Prostate gland (tissue), 2 donors: ENCODE measurements around the gene NT5M. TPM values are rescaled to one million over a fixed set of nuclear protein-coding genes. Genes with fewer than 3 reads are reported as not detected.
"Not testable (repeated sequence)": the region's sequence is repeated elsewhere in the genome, so short reads cannot be mapped to it uniquely, and the experiment has no call there.

ENCODE experiments used
- DNase-seq: peaks from one replicate; pipeline ENCODE4 v3.0.0-alpha.2; 2019; ENCODE audit warnings: low spot score
- H3K27ac ChIP-seq, 2 donors: fragments of 200-600 bp; sonication (generic); 2 replicates each; pipeline ENCODE4 v1.5.1; 2017 to 2019
- H3K27me3 ChIP-seq: fragments of 200-600 bp; sonication (generic); replicated peaks from 2 replicates; pipeline ENCODE4 v1.5.1; 2019; ENCODE audit not compliant: insufficient read depth
- H3K36me3 ChIP-seq, 2 donors: fragments of 200-600 bp; sonication (generic); 1 replicate in 1 of 2; 2 replicates in 1 of 2; pipeline versions ENCODE4 v1.5.1 to v1.8.1; 2017 to 2019
- H3K4me1 ChIP-seq: fragments of 200-600 bp; sonication (generic); replicated peaks from 2 replicates; pipeline ENCODE4 v1.5.1; 2019
- H3K4me3 ChIP-seq, 2 donors: fragments of 200-600 bp; sonication (generic); 2 replicates each; pipeline ENCODE4 v1.5.1; 2017 to 2019
- H3K9me3 ChIP-seq: fragments of 200-600 bp; sonication (generic); 2 replicates; pipeline ENCODE4 v1.5.1; 2017
- POLR2A ChIP-seq: fragments of 450-650 bp; IDR thresholded peaks from one replicate; pipeline ENCODE4 v1.6.1; 2016; ENCODE audit warnings: antibody characterized with exemption, mild to moderate bottlenecking
- POLR2AphosphoS5 ChIP-seq: sonication (generic); formaldehyde crosslinking; IDR thresholded peaks from one replicate; pipeline ENCODE4 v1.6.1; 2017; ENCODE audit warnings: antibody characterized with exemption
- WGBS: methylation state at CpG from one replicate; pipeline ENCODE4 v1.1.5; 2018; 5-methylcytosine and 5-hydroxymethylcytosine counted together
- intact Hi-C: fragments of 100-400 bp; cut with DNase I; formaldehyde crosslinking; loops from one replicate; pipeline ENCODE4 v1.14.2; 2022
- total RNA-seq, 2 donors: library from RNA; depleted of rRNA; stranded (reverse); fragments of >200 nt; gene quantifications; one replicate each; pipeline ENCODE4 v1.1.0, GENCODE V29; 2016
- TF ChIP-seq, protein P1 (sequence below), 4 experiments: fragments of 200-600 bp in 2 of 4; fragments of 450-650 bp in 2 of 4; sonication (generic) in 2 of 4; IDR thresholded peaks; 1 replicate in 3 of 4; 2 replicates in 1 of 4; pipeline ENCODE4 v1.5.1; 2016 to 2019; ENCODE audit warnings: antibody characterized with exemption in 4 of 4, mild to moderate bottlenecking in 2 of 4, moderate library complexity in 2 of 4

NT5M gene
- total RNA-seq, 2 donors from 2014 or later, result 7.6 to 35.2 TPM

DNA sequence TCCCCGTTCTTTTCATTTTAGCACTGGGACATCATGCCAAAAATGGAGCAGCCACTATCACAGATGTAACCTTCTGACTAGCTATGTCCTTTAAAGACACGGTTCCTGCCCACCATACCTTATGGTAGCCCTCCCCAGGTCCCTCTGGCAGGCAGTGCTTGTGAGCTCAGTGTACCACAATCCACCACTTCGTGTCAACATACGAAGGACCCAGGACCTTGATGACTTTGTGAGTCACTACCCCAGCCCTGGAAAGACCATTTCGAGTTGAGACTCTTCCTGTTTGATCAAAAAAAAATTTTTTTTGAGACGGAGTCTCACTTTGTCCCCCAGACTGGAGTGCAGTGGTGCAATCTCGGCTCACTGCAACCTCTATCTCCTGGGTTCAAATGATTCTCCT, 45.2 kb upstream of the NT5M start:
- peaks cover 0 to 6% of the 10 kb centered on the region in 2 donors for H3K36me3 ChIP-seq
- WGBS, result 87% methylated on average over 7 of the region's 7 CpGs

DNA sequence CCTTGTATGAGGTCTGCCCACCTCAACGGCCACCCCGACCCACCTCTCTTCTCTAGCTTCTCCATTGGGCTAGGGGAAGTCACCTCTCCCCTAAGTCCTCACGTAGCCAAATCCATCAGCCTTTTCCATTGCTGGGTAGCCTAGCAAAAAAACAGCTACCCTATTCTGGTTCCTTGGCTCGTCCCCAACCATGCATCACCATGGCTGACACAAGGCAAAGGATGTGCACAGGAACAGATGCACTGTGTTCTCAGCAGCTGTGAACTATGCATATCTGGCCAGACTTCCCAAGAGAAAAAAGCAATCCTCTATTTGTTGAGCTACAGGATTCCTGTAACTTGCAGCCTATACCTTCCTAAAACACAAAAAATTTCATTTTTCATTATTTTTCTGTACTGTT, 44.2 kb upstream of the NT5M start:
- TF ChIP-seq POLR2A (no peak), POLR2AphosphoS5 (no peak)
- TF ChIP-seq, protein P1, sequence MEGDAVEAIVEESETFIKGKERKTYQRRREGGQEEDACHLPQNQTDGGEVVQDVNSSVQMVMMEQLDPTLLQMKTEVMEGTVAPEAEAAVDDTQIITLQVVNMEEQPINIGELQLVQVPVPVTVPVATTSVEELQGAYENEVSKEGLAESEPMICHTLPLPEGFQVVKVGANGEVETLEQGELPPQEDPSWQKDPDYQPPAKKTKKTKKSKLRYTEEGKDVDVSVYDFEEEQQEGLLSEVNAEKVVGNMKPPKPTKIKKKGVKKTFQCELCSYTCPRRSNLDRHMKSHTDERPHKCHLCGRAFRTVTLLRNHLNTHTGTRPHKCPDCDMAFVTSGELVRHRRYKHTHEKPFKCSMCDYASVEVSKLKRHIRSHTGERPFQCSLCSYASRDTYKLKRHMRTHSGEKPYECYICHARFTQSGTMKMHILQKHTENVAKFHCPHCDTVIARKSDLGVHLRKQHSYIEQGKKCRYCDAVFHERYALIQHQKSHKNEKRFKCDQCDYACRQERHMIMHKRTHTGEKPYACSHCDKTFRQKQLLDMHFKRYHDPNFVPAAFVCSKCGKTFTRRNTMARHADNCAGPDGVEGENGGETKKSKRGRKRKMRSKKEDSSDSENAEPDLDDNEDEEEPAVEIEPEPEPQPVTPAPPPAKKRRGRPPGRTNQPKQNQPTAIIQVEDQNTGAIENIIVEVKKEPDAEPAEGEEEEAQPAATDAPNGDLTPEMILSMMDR (IDR thresholded peaks at IDR 0.05), result no peak
- no peak overlapping the region for H3K4me3 ChIP-seq
- no peaks in the 10 kb centered on the region for H3K9me3 ChIP-seq
- no peaks in the 10 kb centered on the region for H3K27me3 ChIP-seq
- no peak for DNase-seq
- H3K36me3 ChIP-seq, result peaks cover 0 to 6% of the 10 kb centered on the region in 2 donors
- WGBS, result 88% methylated on average over 4 of the region's 4 CpGs
- H3K4me1 ChIP-seq, result peaks cover 4% of the 10 kb centered on the region
- H3K27ac ChIP-seq, result no peak overlapping the region
- intact Hi-C loops, result no loop called here

More for the DNA sequence above, 45.2 kb upstream of the NT5M start:
- H3K4me3 ChIP-seq, result no peak overlapping the region
- DNase-seq, result no peak
- no peaks in the 10 kb centered on the region for H3K27me3 ChIP-seq
- no peak for TF ChIP-seq POLR2A
- no peak for TF ChIP-seq POLR2AphosphoS5
- peaks cover 4% of the 10 kb centered on the region for H3K4me1 ChIP-seq
- intact Hi-C loops, result no loop called here
- H3K27ac ChIP-seq, result no peak overlapping the region
- H3K9me3 ChIP-seq, result no peaks in the 10 kb centered on the region

DNA sequence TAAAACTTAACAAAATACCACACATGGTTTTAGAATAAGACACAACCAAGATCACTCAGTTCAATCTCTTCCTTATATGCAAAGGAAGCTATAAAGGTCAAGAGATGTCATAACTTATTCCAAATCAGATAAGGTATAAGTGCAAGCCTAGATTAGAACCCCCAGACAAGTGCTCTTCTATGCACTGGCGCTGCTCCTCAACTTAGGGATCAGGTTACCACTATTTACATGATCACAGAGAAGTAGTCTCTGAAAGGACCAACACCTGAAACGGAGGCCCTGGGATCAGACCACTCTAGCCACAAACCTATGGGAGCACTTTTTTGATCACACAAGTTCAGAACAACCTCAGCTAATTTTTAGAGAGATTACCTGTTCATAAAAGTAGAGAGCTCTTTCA, 38.7 kb upstream of the NT5M start:
- peaks cover 0 to 8% of the 10 kb centered on the region in 2 donors for H3K36me3 ChIP-seq
- peaks cover under 1% of the 10 kb centered on the region for H3K4me1 ChIP-seq
- H3K4me3 ChIP-seq, result no peak overlapping the region
- H3K27ac ChIP-seq, result no peak overlapping the region
- DNase-seq, result no peak
- TF ChIP-seq POLR2AphosphoS5, result no peak
- TF ChIP-seq POLR2A, result no peak
- TF ChIP-seq, protein P1 (IDR thresholded peaks at IDR 0.05), result no peak
- 30% methylated on average over 2 of the region's 2 CpGs for WGBS
- no peaks in the 10 kb centered on the region for H3K27me3 ChIP-seq
- no peaks in the 10 kb centered on the region for H3K9me3 ChIP-seq
- intact Hi-C loops, result no loop called here

DNA sequence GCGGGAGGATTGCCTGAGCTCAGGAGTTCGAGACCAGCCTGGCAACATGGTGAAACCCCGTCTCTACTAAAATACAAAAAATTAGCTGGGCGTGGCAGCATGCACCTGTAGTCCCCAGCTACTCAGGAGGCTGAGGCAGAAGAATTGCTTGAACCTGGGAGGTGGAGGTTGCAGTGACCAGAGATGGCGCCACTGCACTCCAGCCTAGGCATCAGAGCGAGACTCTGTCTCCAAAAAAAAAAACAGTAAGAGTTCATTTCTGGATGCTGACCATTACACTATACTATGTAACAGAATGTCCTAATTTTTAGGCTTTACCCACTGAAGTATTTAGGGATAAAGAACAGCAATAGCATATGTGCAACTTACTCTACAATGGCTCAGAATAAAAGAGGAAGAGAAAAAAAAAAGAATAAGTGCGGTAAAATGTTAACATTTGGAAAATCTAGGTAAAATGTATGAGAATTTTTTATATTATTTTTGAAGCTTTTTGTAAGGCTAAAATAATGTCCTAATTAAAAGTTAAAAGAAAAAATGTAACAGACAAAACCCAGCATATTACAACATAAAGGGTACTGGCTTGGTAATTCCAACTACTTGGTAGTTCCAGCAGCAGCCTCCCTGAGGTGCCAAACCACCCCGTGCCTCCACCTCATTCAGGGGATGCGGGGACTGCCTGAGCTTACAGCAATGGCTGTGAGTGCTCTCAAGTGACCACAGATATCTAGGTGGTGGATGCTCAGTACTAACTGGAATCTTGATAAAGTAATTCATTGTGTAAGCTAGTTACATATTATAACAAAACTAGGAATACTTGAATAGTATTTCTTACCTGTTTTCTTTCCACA, 33.0 kb upstream of the NT5M start:
- WGBS, result 93% methylated on average over 9 of the region's 9 CpGs
- intact Hi-C loops, result no loop called here

DNA sequence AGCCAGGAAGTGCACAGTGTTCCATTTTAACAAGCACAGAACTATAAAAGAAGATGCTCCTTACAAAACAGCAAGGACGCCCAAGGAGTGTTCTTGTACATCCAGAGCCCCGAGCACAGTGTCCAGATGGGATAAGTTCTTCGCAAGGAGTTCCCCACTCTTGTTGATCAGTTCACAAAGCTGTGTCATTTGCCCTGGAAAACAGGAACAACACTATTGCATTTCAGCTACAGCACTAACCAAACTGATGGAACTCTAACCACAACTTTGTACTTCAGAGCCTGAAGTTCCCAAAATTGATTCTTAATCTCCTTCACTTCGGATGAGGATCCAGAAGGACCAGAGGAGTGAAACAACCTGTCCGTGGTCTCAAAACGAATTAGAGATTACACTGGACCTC, 27.2 kb upstream of the NT5M start:
- intact Hi-C loops, result no loop called here
- 61% methylated on average over 6 of the region's 6 CpGs for WGBS
- Histone ChIP-seq H3K27me3 (no peaks in the 10 kb centered on the region), H3K9me3 (no peaks in the 10 kb centered on the region), H3K36me3 (peaks cover 0 to 7% of the 10 kb centered on the region in 2 donors), H3K4me1 (peaks cover 11% of the 10 kb centered on the region), H3K27ac (peak overlapping the region in 1 of 2 donors; percentile 31), H3K4me3 (no peak overlapping the region)
- DNase-seq, result no peak
- TF ChIP-seq, protein P1 (IDR thresholded peaks at IDR 0.05), result no peak
- TF ChIP-seq POLR2AphosphoS5, result peak; percentile 17

More for the DNA sequence above, 33.0 kb upstream of the NT5M start:
- peaks cover 7 to 8% of the 10 kb centered on the region in 2 donors for H3K36me3 ChIP-seq
- no peaks in the 10 kb centered on the region for H3K27me3 ChIP-seq
- no peak overlapping the region for H3K4me3 ChIP-seq
- H3K4me1 ChIP-seq, result no peaks in the 10 kb centered on the region
- no peaks in the 10 kb centered on the region for H3K9me3 ChIP-seq
- TF ChIP-seq, protein P1 (IDR thresholded peaks at IDR 0.05), result no peak
- TF ChIP-seq POLR2AphosphoS5, result no peak
- TF ChIP-seq POLR2A, result no peak
- no peak for DNase-seq
- H3K27ac ChIP-seq, result no peak overlapping the region

DNA sequence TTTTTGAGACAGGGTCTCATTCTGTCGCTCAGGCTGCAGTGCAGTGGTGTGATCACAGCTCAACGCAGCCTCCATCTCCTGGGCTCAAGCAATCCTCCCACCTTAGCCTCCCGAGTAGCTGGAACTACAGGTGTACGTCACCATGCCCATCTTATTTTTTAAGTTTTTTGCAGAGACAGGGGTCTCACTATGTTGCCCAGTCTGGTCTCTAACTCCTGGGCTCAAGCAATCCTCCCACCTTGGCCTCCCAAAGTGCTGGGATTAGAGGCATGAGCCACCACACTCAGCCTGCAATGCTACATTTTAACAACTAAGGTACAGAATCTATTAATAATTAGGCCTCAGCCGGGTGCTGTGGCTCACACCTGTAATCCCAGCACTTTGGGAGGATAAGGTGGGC, 25.7 kb upstream of the NT5M start:
- H3K4me1 ChIP-seq, result peaks cover 11% of the 10 kb centered on the region
- H3K27ac ChIP-seq, H3K36me3 ChIP-seq, H3K4me3 ChIP-seq, DNase-seq, H3K27me3 ChIP-seq, H3K9me3 ChIP-seq, intact Hi-C loops: not testable (repeated sequence)
- WGBS, result 94% methylated on average over 5 of the region's 5 CpGs
